T-helper 17 cell (primary cell): Measurements from ENCODE around the gene FGD1. TPM values are rescaled to one million over a fixed set of nuclear protein-coding genes. Genes with fewer than 3 reads are reported as not detected.

Experiments
- ATAC-seq: fragments of 150-1000 bp; cut with Tn5 transposase; 2 replicates; pipeline ENCODE4 v1.10.0; 2021; ENCODE audit warnings: mild to moderate bottlenecking, moderate library complexity
- DNase-seq, 3 donors: peaks; one replicate each; pipeline versions ENCODE4 v3.0.0 to v3.0.0-alpha.2; 2020 to 2021
- H3K9me3 ChIP-seq: one replicate; pipeline ENCODE4 v1.7.0; 2013; ENCODE audit warnings: low read length, mild to moderate bottlenecking; ENCODE audit not compliant: control insufficient read depth, poor library complexity, severe bottlenecking
- H3K27ac Mint-ChIP-seq: one replicate; pipeline ENCODE4 v1.8.0; 2022; ENCODE audit warnings: mild to moderate bottlenecking, moderate library complexity, mixed read lengths
- H3K27me3 Mint-ChIP-seq: one replicate; pipeline ENCODE4 v1.8.0; 2022; ENCODE audit warnings: mixed read lengths
- H3K36me3 Mint-ChIP-seq: one replicate; pipeline ENCODE4 v1.8.0; 2022; ENCODE audit warnings: low read depth, mixed read lengths
- H3K4me1 Mint-ChIP-seq: one replicate; pipeline ENCODE4 v1.8.0; 2022; ENCODE audit warnings: mild to moderate bottlenecking, mixed read lengths
- H3K4me3 Mint-ChIP-seq: one replicate; pipeline ENCODE4 v1.8.0; 2022; ENCODE audit warnings: mild to moderate bottlenecking, moderate library complexity, mixed read lengths
- total RNA-seq, 4 donors: library from RNA in 2 of 4; stranded (reverse) in 2 of 4; gene quantifications; one replicate each; pipeline ENCODE4 v1.2.3 and lab custom pipeline; 2022 to 2026

The FGD1 gene
- total RNA-seq, 2 donors from 2014 or later, result 0.05 TPM; not detected in 1

DNA sequence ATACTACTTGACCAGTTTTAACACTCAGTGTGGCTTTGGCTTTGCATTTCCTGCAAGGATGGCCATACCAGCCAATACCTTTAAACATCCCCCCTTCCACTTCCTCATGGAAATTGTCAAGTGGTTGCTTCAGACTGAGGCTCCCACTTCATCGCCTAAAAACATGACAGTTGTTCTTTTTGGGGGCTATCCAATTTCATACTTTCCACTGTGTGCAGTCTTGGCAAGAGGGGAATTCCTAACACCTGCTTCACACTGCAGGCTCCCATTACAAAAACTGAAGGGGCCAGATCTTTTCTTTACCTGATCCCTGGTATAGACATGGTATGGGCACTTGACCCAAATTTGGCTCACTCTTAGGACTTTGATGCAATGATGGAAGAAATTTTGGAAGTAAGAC lies 84.3 kb downstream of the FGD1 start:
- peaks cover 13% of the 10 kb centered on the region for H3K27me3 Mint-ChIP-seq
- ATAC-seq (no peak), DNase-seq (no peak)
- no peak overlapping the region for H3K27ac Mint-ChIP-seq
- H3K4me1 Mint-ChIP-seq, result peaks cover 10% of the 10 kb centered on the region
- H3K4me3 Mint-ChIP-seq, result no peak overlapping the region
- no peaks in the 10 kb centered on the region for H3K9me3 ChIP-seq
- peaks cover 2% of the 10 kb centered on the region for H3K36me3 Mint-ChIP-seq

DNA sequence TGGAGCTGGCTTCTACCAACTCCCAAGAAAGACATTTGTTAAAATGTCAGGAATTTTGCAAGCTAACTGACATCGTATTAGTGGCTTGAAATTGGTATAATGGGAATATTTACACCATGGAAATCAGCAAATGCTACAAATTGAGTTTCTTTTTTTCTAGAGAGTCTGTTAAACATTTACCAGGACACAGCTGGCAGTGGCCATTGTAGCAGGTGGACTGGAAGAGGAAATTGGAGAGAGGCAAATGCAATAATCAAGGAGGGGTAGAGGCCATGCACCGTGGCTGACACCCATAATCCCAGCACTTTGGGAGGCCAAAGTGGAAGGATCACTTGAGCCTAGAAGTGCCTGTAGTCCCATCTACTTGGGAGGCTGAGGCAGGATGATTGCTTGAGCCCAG lies 88.8 kb downstream of the FGD1 start:
- no peak overlapping the region for H3K27ac Mint-ChIP-seq
- H3K27me3 Mint-ChIP-seq, result peaks cover 18% of the 10 kb centered on the region
- peaks cover 3% of the 10 kb centered on the region for H3K4me1 Mint-ChIP-seq
- no peak overlapping the region for H3K4me3 Mint-ChIP-seq
- ATAC-seq, result no peak
- no peak for DNase-seq
- no peaks in the 10 kb centered on the region for H3K36me3 Mint-ChIP-seq
- no peaks in the 10 kb centered on the region for H3K9me3 ChIP-seq

DNA sequence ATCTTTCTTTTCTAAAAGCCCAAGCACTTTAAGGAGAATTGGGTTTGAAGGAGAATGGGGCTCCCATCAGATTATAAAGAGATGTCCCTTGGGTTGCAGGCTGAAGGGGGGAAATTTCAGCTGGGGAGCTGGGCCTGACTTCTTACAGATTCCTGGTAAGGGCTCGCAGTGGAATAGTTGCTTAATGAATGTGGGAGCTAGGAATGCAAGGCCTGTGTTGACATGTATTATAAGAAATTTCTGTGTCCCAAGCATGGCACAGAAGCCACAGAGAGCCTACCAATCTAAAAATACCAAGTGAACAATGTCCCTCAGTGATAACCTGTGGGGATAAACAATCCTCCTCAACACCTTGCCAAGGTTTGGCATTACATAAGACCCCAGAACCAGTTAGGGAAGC lies 98.9 kb downstream of the FGD1 start:
- no peaks in the 10 kb centered on the region for H3K4me1 Mint-ChIP-seq
- no peaks in the 10 kb centered on the region for H3K36me3 Mint-ChIP-seq
- ATAC-seq, result no peak
- no peaks in the 10 kb centered on the region for H3K9me3 ChIP-seq
- no peak overlapping the region for H3K27ac Mint-ChIP-seq
- DNase-seq, result no peak
- no peak overlapping the region for H3K4me3 Mint-ChIP-seq
- peaks cover 7% of the 10 kb centered on the region for H3K27me3 Mint-ChIP-seq

Other genes starting within 250 kb of the FGD1 start
- under 1 TPM; 0.15 to 0.21 TPM for gene WNK3, start 138.2 kb downstream of the FGD1 start, total RNA-seq
- 10 to 100 TPM; 33.5 to 33.9 TPM for gene TSR2, start 55.8 kb downstream of the FGD1 start, total RNA-seq
- 10 to 100 TPM; 35.9 to 38.2 TPM for gene GNL3L, start 34.0 kb upstream of the FGD1 start, total RNA-seq